OCI-LY7 (cell line): ENCODE data around the gene HELQ.

Experiments
- CTCF ChIP-seq: fragments of 200-600 bp; sonication (generic); conservative IDR thresholded peaks from 2 replicates; pipeline ENCODE4 v1.5.1; 2014; ENCODE audit warnings: mild to moderate bottlenecking, antibody characterized with exemption, low read length, moderate library complexity, mixed read lengths
- EZH2phosphoT487 ChIP-seq: fragments of 200-600 bp; sonication (generic); IDR thresholded peaks from 2 replicates; pipeline ENCODE4 v1.6.1; 2018; ENCODE audit warnings: low read depth, borderline replicate concordance, mild to moderate bottlenecking, mixed run types, antibody characterized with exemption, low read length, moderate library complexity, mixed read lengths

- TF ChIP-seq CTCF (no peak), EZH2phosphoT487 (no peak)
Measured at GRCh38 chr4:83361416-83362103, 94.1 kb downstream of the HELQ start.
